Heart right ventricle (tissue), 16 donors: ENCODE measurements around the gene SLC2A8. TPM values are rescaled to one million over a fixed set of nuclear protein-coding genes. Genes with fewer than 3 reads are reported as not detected.

ENCODE experiments used
- ATAC-seq, 8 donors: fragments of 200-7000 bp; cut with Tn5 transposase; one replicate each; pipeline ENCODE4 v1.9.1; 2020; ENCODE audit warnings: mild to moderate bottlenecking in 8 of 8, moderate library complexity in 8 of 8, moderate number of reproducible peaks in 1 of 8
- DNase-seq, 2 donors: peaks; one replicate each; pipeline ENCODE4 v3.0.0-alpha.2; 2020
- H3K27ac ChIP-seq, 10 donors: fragments of 200-600 bp; sonication (generic) in 2 of 10; one replicate each; pipeline versions ENCODE4 v1.5.0 to v1.8.0; 2020 to 2022; ENCODE audit warnings: mild to moderate bottlenecking in 3 of 10
- H3K27me3 ChIP-seq, 7 donors: fragments of 200-600 bp; one replicate each; pipeline ENCODE4 v1.8.0; 2021 to 2022; ENCODE audit warnings: mild to moderate bottlenecking in 2 of 7
- H3K36me3 ChIP-seq, 9 donors: fragments of 200-600 bp; sonication (generic) in 1 of 9; one replicate each; pipeline versions ENCODE4 v1.5.0 to v1.8.0; 2020 to 2022; ENCODE audit warnings: mild to moderate bottlenecking in 2 of 9
- H3K4me1 ChIP-seq, 9 donors: fragments of 200-600 bp; sonication (generic) in 1 of 9; one replicate each; pipeline versions ENCODE4 v1.5.0 to v1.8.0; 2020 to 2022; ENCODE audit warnings: mild to moderate bottlenecking in 4 of 9
- H3K4me3 ChIP-seq, 10 donors: fragments of 200-600 bp; sonication (generic) in 2 of 10; one replicate each; pipeline versions ENCODE4 v1.5.0 to v1.8.0; 2020 to 2022; ENCODE audit warnings: mild to moderate bottlenecking in 7 of 10, moderate library complexity in 2 of 10
- H3K9me3 ChIP-seq, 11 donors: fragments of 200-600 bp in 10 of 11; sonication (generic) in 2 of 11; one replicate each; pipeline versions ENCODE4 v1.5.0 to v1.8.0; 2013 to 2022; ENCODE audit warnings: mild to moderate bottlenecking in 2 of 11, control low read depth in 1 of 11, moderate library complexity in 1 of 11
- CTCF ChIP-seq, 9 donors: fragments of 200-600 bp; sonication (generic) in 2 of 9; IDR thresholded peaks; one replicate each; pipeline versions ENCODE4 v1.5.0 to v1.8.0; 2021 to 2022; ENCODE audit warnings: antibody characterized with exemption in 9 of 9, mild to moderate bottlenecking in 5 of 9, moderate library complexity in 1 of 9
- WGBS, 2 donors: extraction: QIAGEN DNeasy Blood & Tissue Kit; methylation state at CpG; one replicate each; pipeline ENCODE4 v1.1.7; 2013; ENCODE audit warnings: inconsistent platforms in 1 of 2; 5-methylcytosine and 5-hydroxymethylcytosine counted together
- intact Hi-C, 10 donors: fragments of 100-400 bp; cut with DNase I; formaldehyde crosslinking; loops; one replicate each; pipeline versions ENCODE4 v1.11.1 to v1.14.2; 2022
- polyA plus RNA-seq, 2 donors: library from polyadenylated mRNA; stranded (reverse); fragments of 200-250 nt; gene quantifications; one replicate each; pipeline ENCODE4 v1.2.3, GENCODE V29; 2013
- total RNA-seq, 10 donors: library from RNA; stranded (reverse); fragmentation: NEBNext Ultra II Directional in 3 of 10; extraction: Animal tissue kit (Norgen Biotek cat#: 25700) in 3 of 10; gene quantifications; one replicate each; pipeline versions ENCODE4 v1.2.1 to v1.2.4, GENCODE V29; 2021 to 2023
- donor health status: Arrhythmogenic right ventricular cardiomyopathy.
- donor health status: ischemic (EF 13 %, LVEDD 7.1; RV severe dilation, severe dysfunction).
- donor health status: healthy with polysubstance abuse.
- donor health status: DM: no; HTN: yes; CAD: no.
- donor health status: DM: no; HTN: no; CAD: no.
- donor health status: ischemic (EF 25% LVEDD 6.9; RV normal size, moderate dysfunction).
- donor health status: ischemic (EF 25% LVEDD 5.7; RV mildly dilated, moderate dysfunction).
- donor health status: healthy.
- donor health status: DM: yes; HTN: yes; CAD: no.
- donor health status: Ischemic cardiomyopathy.
- donor health status: ischemic (EF 35%, LVEDD 5.7; RV mildly dilated, moderate dysfunction).
- donor health status: nonischemic (EF 11% LVEDD 7.7; RV severe dilation, severe dysfunction).
- donor health status: DM: yes; HTN: yes; CAD: no.
- donor health status: PGD.
- donor health status: ischemic (EF 29% LVEDD 5.4; RV normal size, mild dysfunction).
- donor health status: nonischemic (EF 23%, LVEDD 6.1; RV moderate dilation, normal function).

SLC2A8 gene
- total and polyA plus RNA-seq, 12 donors = 10.0 to 26.7 (median 13.2) TPM

- peaks cover 0 to 17% (median 0%) of the 10 kb centered on the region in 9 donors for H3K4me1 ChIP-seq
- H3K36me3 ChIP-seq = peaks cover 0 to 51% (median 0%) of the 10 kb centered on the region in 9 donors
- ATAC-seq (no peak), DNase-seq (no peak)
- intact Hi-C loops = loop anchor here in 2 of 10 donors (10.0 kb wide), 2 partner anchors 75 to 175 kb away; no protein-coding TSS in a partner anchor
- H3K27me3 ChIP-seq = no peaks in the 10 kb centered on the region
- H3K4me3 ChIP-seq = no peak overlapping the region
- 88% methylated on average over 2 of the region's 2 CpGs for WGBS, 2 donors
- H3K9me3 ChIP-seq = no peaks in the 10 kb centered on the region
- TF ChIP-seq CTCF (IDR thresholded peaks at IDR 0.05) = no peak
- H3K27ac ChIP-seq = no peak overlapping the region
These were observed 6.8 kb upstream of the SLC2A8 start for GRCh38 chr9:127390248-127390545.

GRCh38 chr9:127390563-127390962 lies 6.4 kb upstream of the SLC2A8 start:
- WGBS, 2 donors = 83 to 85% methylated on average over 5 of the region's 5 CpGs
- Histone ChIP-seq H3K9me3 (no peaks in the 10 kb centered on the region), H3K4me1 (peaks cover 0 to 17% (median 0%) of the 10 kb centered on the region in 9 donors), H3K27me3 (no peaks in the 10 kb centered on the region), H3K4me3 (no peak overlapping the region), H3K36me3 (peaks cover 0 to 51% (median 0%) of the 10 kb centered on the region in 9 donors), H3K27ac (no peak overlapping the region)
- intact Hi-C loops = loop anchor here in 2 of 10 donors (10.0 kb wide), 2 partner anchors 76 to 176 kb away; no protein-coding TSS in a partner anchor
- TF ChIP-seq CTCF (IDR thresholded peaks at IDR 0.05) = no peak
- DNase-seq = no peak
- no peak for ATAC-seq

GRCh38 chr9:127392166-127392565 lies 4.8 kb upstream of the SLC2A8 start:
- TF ChIP-seq CTCF (IDR thresholded peaks at IDR 0.05) = no peak

GRCh38 chr9:127392976-127393375 lies 4.0 kb upstream of the SLC2A8 start:
- H3K4me3 ChIP-seq = no peak overlapping the region
- no peak for DNase-seq
- no peak overlapping the region for H3K27ac ChIP-seq
- no peaks in the 10 kb centered on the region for H3K27me3 ChIP-seq
- intact Hi-C loops = loop anchor here in 2 of 10 donors (10.0 kb wide), 2 partner anchors 78 to 178 kb away; no protein-coding TSS in a partner anchor
- TF ChIP-seq CTCF (IDR thresholded peaks at IDR 0.05) = no peak
- peaks cover 0 to 50% (median 0%) of the 10 kb centered on the region in 9 donors for H3K36me3 ChIP-seq
- no peak for ATAC-seq
- WGBS, 2 donors = 87 to 91% methylated on average over 5 of the region's 5 CpGs
- no peaks in the 10 kb centered on the region for H3K9me3 ChIP-seq
- peaks cover 0 to 26% (median 10%) of the 10 kb centered on the region in 9 donors for H3K4me1 ChIP-seq

More at GRCh38 chr9:127392166-127392565, 4.8 kb upstream of the SLC2A8 start:
- peaks cover 0 to 50% (median 0%) of the 10 kb centered on the region in 9 donors for H3K36me3 ChIP-seq
- H3K4me1 ChIP-seq = peaks cover 0 to 24% (median 5%) of the 10 kb centered on the region in 9 donors
- ATAC-seq (no peak), DNase-seq (no peak)
- no peak overlapping the region for H3K27ac ChIP-seq
- WGBS, 2 donors = 85 to 89% methylated on average over 5 of the region's 5 CpGs
- no peaks in the 10 kb centered on the region for H3K9me3 ChIP-seq
- no peak overlapping the region for H3K4me3 ChIP-seq
- H3K27me3 ChIP-seq = no peaks in the 10 kb centered on the region
- intact Hi-C loops = loop anchor here in 2 of 10 donors (10.0 kb wide), 2 partner anchors 77 to 177 kb away; no protein-coding TSS in a partner anchor
